Coronary artery (tissue), 2 donors: Measurements from ENCODE around the gene FSD2.

ENCODE experiments used
- DNase-seq: peaks from one replicate; pipeline ENCODE4 v3.0.0-alpha.2; 2017; ENCODE audit warnings: low spot score
- H3K27ac ChIP-seq, 2 donors: fragments of 200-600 bp; sonication (generic); one replicate each; pipeline ENCODE4 v1.5.1; 2016 to 2019
- H3K4me3 ChIP-seq: fragments of 200-600 bp; sonication (generic); 2 replicates; pipeline ENCODE4 v1.5.1; 2016; ENCODE audit warnings: mild to moderate bottlenecking, moderate library complexity
- CTCF ChIP-seq: fragments of 200-600 bp; sonication (generic); IDR thresholded peaks from one replicate; pipeline ENCODE4 v1.5.1; 2019; ENCODE audit warnings: antibody characterized with exemption

Gene FSD2

GRCh38 chr15:82804575-82804949 is 1.3 kb downstream of the FSD2 start:
- no peak for TF ChIP-seq CTCF
- DNase-seq = no peak
- H3K4me3 ChIP-seq = no peak overlapping the region
- H3K27ac ChIP-seq = no peak overlapping the region

GRCh38 chr15:82803793-82804574 is 1.9 kb downstream of the FSD2 start:
- DNase-seq = no peak
- Histone ChIP-seq H3K4me3 (no peak overlapping the region), H3K27ac (no peak overlapping the region)
- no peak for TF ChIP-seq CTCF

GRCh38 chr15:82802497-82802896 is 3.4 kb downstream of the FSD2 start:
- no peak overlapping the region for H3K4me3 ChIP-seq

GRCh38 chr15:82799183-82799841 is 6.6 kb downstream of the FSD2 start:
- DNase-seq = no peak
- Histone ChIP-seq H3K4me3 (no peak overlapping the region), H3K27ac (no peak overlapping the region)
- TF ChIP-seq CTCF = no peak

More at GRCh38 chr15:82802497-82802896, 3.4 kb downstream of the FSD2 start:
- no peak for TF ChIP-seq CTCF
- no peak overlapping the region for H3K27ac ChIP-seq
- DNase-seq = no peak

- no peak for DNase-seq
- Histone ChIP-seq H3K27ac (no peak overlapping the region), H3K4me3 (no peak overlapping the region)
- no peak for TF ChIP-seq CTCF
These were observed 7.2 kb downstream of the FSD2 start for GRCh38 chr15:82798531-82799166.

GRCh38 chr15:82798104-82798503 is 7.8 kb downstream of the FSD2 start:
- H3K4me3 ChIP-seq = no peak overlapping the region
- H3K27ac ChIP-seq = no peak overlapping the region
- TF ChIP-seq CTCF = no peak
- DNase-seq = no peak
